ENCODE data around the gene LAMA2. TPM values are rescaled to one million over a fixed set of nuclear protein-coding genes. Genes with fewer than 3 reads are reported as not detected.

Gene LAMA2
- total and polyA plus RNA-seq, 2 experiments from 2014 or later, result 11.1 to 57.5 TPM

DNA sequence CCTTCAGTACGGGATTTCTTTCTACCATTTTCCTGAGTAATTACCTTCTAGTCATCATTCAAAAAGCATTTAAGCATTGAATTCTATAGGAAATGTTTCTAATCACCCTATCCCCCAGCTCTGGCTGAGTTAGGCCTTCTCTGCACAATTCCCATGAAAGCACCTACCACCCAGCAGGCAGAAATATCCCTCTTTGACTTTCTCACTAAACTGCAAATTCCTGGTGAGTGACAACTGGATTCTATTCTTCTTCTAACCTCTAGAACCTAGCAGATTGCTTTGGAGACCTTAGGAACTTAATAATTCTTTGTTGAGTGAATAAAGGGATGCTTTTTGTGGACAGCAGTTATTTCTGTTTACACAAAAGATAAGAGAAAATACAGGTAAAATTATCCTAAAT lies 328.7 kb downstream of the LAMA2 start:
- no peak overlapping the region for H3K4me3 ChIP-seq
- no peak overlapping the region for H3K4me2 ChIP-seq
- H4K20me1 ChIP-seq (ENCODE audit: insufficient read depth, poor library complexity, severe bottlenecking), result no peaks in the 10 kb centered on the region
- DNase-seq (ENCODE audit: low spot score), result no peak
- no peak overlapping the region for H3K27ac ChIP-seq
- H3K9me3 ChIP-seq (ENCODE audit: low read depth), result no peaks in the 10 kb centered on the region
- WGBS (ENCODE audit: low lambda C conversion rate, missing lambda C conversion rate), result 100% methylated on average over 1 of the region's 1 CpG
- H3K79me2 ChIP-seq, result no peaks in the 10 kb centered on the region
- no peaks in the 10 kb centered on the region for H3K27me3 ChIP-seq
- H3K36me3 ChIP-seq (replicated peaks; ENCODE audit: insufficient read depth, low read depth), result no peaks in the 10 kb centered on the region
- H3K4me1 ChIP-seq (ENCODE audit: insufficient read depth), result no peaks in the 10 kb centered on the region
- no peak overlapping the region for H2AFZ ChIP-seq
- H3K9me2 ChIP-seq (replicated peaks; ENCODE audit: insufficient read depth), result no peaks in the 10 kb centered on the region
- TF ChIP-seq EZH2 (IDR thresholded peaks at IDR 0.05; ENCODE audit: borderline replicate concordance), result no peak
- TF ChIP-seq, protein P1, sequence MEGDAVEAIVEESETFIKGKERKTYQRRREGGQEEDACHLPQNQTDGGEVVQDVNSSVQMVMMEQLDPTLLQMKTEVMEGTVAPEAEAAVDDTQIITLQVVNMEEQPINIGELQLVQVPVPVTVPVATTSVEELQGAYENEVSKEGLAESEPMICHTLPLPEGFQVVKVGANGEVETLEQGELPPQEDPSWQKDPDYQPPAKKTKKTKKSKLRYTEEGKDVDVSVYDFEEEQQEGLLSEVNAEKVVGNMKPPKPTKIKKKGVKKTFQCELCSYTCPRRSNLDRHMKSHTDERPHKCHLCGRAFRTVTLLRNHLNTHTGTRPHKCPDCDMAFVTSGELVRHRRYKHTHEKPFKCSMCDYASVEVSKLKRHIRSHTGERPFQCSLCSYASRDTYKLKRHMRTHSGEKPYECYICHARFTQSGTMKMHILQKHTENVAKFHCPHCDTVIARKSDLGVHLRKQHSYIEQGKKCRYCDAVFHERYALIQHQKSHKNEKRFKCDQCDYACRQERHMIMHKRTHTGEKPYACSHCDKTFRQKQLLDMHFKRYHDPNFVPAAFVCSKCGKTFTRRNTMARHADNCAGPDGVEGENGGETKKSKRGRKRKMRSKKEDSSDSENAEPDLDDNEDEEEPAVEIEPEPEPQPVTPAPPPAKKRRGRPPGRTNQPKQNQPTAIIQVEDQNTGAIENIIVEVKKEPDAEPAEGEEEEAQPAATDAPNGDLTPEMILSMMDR (IDR thresholded peaks at IDR 0.05; ENCODE audit: poor library complexity), result no peak
- no peak for TF ChIP-seq EZH2phosphoT487 (IDR thresholded peaks at IDR 0.05; ENCODE audit: low read depth, severe bottlenecking, unreplicated experiment)

DNA sequence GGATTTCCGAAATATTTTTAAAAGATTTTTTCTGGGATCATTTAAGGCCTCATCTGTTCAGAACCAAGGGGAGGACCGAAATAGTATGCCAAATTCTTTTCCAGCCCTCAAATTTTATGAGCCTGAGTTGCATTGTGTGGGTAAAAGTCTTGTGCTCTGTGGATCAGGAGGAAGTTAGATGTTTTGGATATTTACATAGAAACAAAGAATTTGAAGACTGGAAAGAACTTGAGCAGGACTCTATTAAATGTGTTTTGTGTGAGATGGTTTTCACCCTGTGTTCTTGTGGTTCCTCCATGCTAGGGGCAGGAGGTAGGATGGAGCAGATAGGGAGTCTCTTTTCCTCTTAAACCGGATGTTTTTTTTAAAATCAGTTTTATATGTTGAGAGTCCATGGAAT lies 329.1 kb downstream of the LAMA2 start:
- 76% methylated on average over 3 of the region's 3 CpGs for WGBS (ENCODE audit: low lambda C conversion rate, missing lambda C conversion rate)
- Histone ChIP-seq H3K9me2 (replicated peaks; ENCODE audit: insufficient read depth) (no peaks in the 10 kb centered on the region), H3K79me2 (no peaks in the 10 kb centered on the region), H4K20me1 (ENCODE audit: insufficient read depth, poor library complexity, severe bottlenecking) (no peaks in the 10 kb centered on the region), H3K4me1 (ENCODE audit: insufficient read depth) (no peaks in the 10 kb centered on the region), H3K27ac (no peak overlapping the region), H3K27me3 (no peaks in the 10 kb centered on the region), H3K9me3 (ENCODE audit: low read depth) (no peaks in the 10 kb centered on the region), H3K4me2 (no peak overlapping the region), H2AFZ (no peak overlapping the region), H3K36me3 (replicated peaks; ENCODE audit: insufficient read depth, low read depth) (no peaks in the 10 kb centered on the region), H3K4me3 (no peak overlapping the region)
- TF ChIP-seq, protein P1 (IDR thresholded peaks at IDR 0.05; ENCODE audit: poor library complexity), result no peak
- no peak for TF ChIP-seq EZH2 (IDR thresholded peaks at IDR 0.05; ENCODE audit: borderline replicate concordance)
- TF ChIP-seq EZH2phosphoT487 (IDR thresholded peaks at IDR 0.05; ENCODE audit: low read depth, severe bottlenecking, unreplicated experiment), result no peak
- no peak for DNase-seq (ENCODE audit: low spot score)

DNA sequence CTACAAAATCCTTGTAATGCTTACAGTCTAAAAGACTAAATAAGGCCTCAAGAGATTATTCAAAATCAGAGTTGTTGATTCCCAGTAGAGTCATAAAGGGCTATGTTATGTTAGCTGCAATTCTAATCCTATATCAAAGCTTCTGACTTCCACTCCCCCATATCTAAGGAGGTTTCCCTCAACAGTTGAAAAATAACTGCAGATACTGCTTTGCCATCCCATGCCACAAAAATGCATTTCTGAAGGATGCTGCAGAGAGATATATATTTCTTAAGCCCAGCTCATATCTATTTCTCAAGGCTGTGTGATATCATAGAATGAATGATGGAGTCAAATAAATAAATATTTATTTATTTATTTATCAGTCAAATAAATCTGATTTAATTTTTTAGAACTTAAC lies 332.3 kb downstream of the LAMA2 start:
- H3K27me3 ChIP-seq, result no peaks in the 10 kb centered on the region
- H3K27ac ChIP-seq, result no peak overlapping the region
- H2AFZ ChIP-seq, result no peak overlapping the region
- no peaks in the 10 kb centered on the region for H3K9me2 ChIP-seq (replicated peaks; ENCODE audit: insufficient read depth)
- no peak overlapping the region for H3K4me3 ChIP-seq
- no peaks in the 10 kb centered on the region for H3K4me1 ChIP-seq (ENCODE audit: insufficient read depth)
- H3K4me2 ChIP-seq, result no peak overlapping the region
- no peaks in the 10 kb centered on the region for H4K20me1 ChIP-seq (ENCODE audit: insufficient read depth, poor library complexity, severe bottlenecking)
- H3K9me3 ChIP-seq (ENCODE audit: low read depth), result no peaks in the 10 kb centered on the region
- DNase-seq (ENCODE audit: low spot score), result no peak
- H3K36me3 ChIP-seq (replicated peaks; ENCODE audit: insufficient read depth, low read depth), result no peaks in the 10 kb centered on the region
- no peak for TF ChIP-seq EZH2phosphoT487 (IDR thresholded peaks at IDR 0.05; ENCODE audit: low read depth, severe bottlenecking, unreplicated experiment)
- TF ChIP-seq, protein P1 (IDR thresholded peaks at IDR 0.05; ENCODE audit: poor library complexity), result no peak
- no peak for TF ChIP-seq EZH2 (IDR thresholded peaks at IDR 0.05; ENCODE audit: borderline replicate concordance)
- H3K79me2 ChIP-seq, result no peaks in the 10 kb centered on the region
